BLaER1 treated with 17β-estradiol and CSF1 and Interleukin-3, amounts not matched to agents 10 nM and 100 nM (cell line): ENCODE measurements around the gene PHF20.
"Not testable (repeated sequence)": the region's sequence is repeated elsewhere in the genome, so short reads cannot be mapped to it uniquely, and the experiment has no call there.

Source experiments
- H3K27ac ChIP-seq, 11 experiments: shearing (Covaris generic); formaldehyde crosslinking; 2 replicates each; pipeline ENCODE4 v1.8.1; 2022
- H3K27me3 ChIP-seq, 11 experiments: shearing (Covaris generic); formaldehyde crosslinking; 2 replicates each; pipeline ENCODE4 v1.8.1; 2022
- H3K36me3 ChIP-seq, 11 experiments: shearing (Covaris generic); formaldehyde crosslinking; 2 replicates each; pipeline ENCODE4 v1.8.1; 2022
- H3K4me1 ChIP-seq, 10 experiments: shearing (Covaris generic); formaldehyde crosslinking; 2 replicates each; pipeline ENCODE4 v1.8.1; 2022
- H3K4me2 ChIP-seq, 11 experiments: shearing (Covaris generic); formaldehyde crosslinking; 2 replicates each; pipeline ENCODE4 v1.8.1; 2022
- H3K4me3 ChIP-seq, 10 experiments: shearing (Covaris generic); formaldehyde crosslinking; 2 replicates each; pipeline ENCODE4 v1.8.1; 2022
- H3K9ac ChIP-seq, 11 experiments: shearing (Covaris generic); formaldehyde crosslinking; 2 replicates each; pipeline ENCODE4 v1.8.1; 2022
- H3K9me3 ChIP-seq, 11 experiments: shearing (Covaris generic); formaldehyde crosslinking; replicated peaks in 1 of 11; 2 replicates each; pipeline ENCODE4 v1.8.1; 2022
- H4K20me1 ChIP-seq, 11 experiments: shearing (Covaris generic); formaldehyde crosslinking; 2 replicates each; pipeline ENCODE4 v1.8.1; 2022
- Cebpa-rat ChIP-seq, 11 experiments: shearing (Covaris generic); IDR thresholded peaks; 2 replicates each; pipeline ENCODE4 v1.8.1; 2022

The PHF20 gene

DNA sequence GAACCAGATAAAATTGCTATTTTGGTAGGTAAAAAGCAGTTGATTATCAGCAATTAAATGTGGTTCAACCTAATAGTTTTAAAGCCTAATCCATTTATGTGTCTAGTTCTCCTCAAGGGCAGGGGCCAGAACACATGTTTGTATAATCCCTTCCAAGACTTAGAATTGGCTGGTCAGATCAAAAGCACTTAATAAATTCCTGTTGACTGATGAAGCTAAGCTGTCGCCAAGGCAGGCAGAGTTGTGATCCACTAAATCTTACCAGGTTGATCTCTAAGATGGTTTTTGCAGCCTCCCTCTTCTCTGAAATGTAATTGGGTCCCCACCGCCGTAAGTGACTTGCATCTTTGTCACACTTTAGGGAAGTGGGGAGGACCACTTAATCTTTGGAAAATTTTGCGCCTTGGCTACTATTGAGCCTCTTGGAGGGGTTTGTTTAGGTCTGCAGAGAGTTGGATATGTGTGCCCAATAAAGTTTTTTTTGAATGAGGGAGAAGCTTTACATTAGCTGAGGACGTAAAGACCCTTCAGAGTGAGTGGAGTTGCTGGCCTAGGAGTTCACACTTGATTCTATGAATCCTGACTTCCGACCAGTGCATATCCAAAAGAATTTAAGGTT is 65.9 kb downstream of the PHF20 start:
- Histone ChIP-seq H3K9ac (no peak overlapping the region), H3K9me3 (peaks cover 24 to 33% (median 26%) of the 10 kb centered on the region in 11 experiments), H3K4me3 (no peak overlapping the region), H3K4me2 (no peak overlapping the region), H4K20me1 (peaks cover 0 to 39% (median 0%) of the 10 kb centered on the region in 11 experiments; a peak in 5 of 22 replicates), H3K36me3 (peaks cover 28 to 93% (median 45%) of the 10 kb centered on the region in 11 experiments), H3K27ac (no peak overlapping the region), H3K27me3 (no peaks in the 10 kb centered on the region), H3K4me1 (no peaks in the 10 kb centered on the region)
- TF ChIP-seq Cebpa-rat (IDR thresholded peaks at IDR 0.05) = no peak

DNA sequence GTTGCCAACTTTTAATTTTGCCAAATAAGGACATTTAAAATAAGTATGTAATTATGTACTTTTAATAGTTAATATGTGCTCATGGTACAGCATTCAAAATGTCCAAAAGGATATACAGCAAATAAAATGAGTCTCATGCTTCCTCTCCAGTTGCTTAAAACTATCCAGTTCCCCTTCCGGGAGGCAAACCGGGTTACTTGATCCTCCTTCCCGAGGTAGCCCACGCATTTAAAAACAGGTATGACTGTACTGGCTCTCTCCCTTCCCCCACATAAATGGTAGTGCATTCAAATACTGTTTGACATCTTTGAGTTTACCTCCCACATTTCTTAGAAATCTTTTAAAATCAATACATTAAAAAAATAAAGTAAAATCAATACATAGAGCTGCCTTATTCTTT is 66.4 kb downstream of the PHF20 start:
- no peak for TF ChIP-seq Cebpa-rat (IDR thresholded peaks at IDR 0.05)
- no peaks in the 10 kb centered on the region for H3K27me3 ChIP-seq
- no peak overlapping the region for H3K9ac ChIP-seq
- H3K36me3 ChIP-seq = peaks cover 33 to 93% (median 50%) of the 10 kb centered on the region in 11 experiments
- H3K4me1 ChIP-seq = no peaks in the 10 kb centered on the region
- H3K9me3 ChIP-seq = peaks cover 29 to 39% (median 31%) of the 10 kb centered on the region in 11 experiments
- H3K4me2 ChIP-seq = no peak overlapping the region
- no peak overlapping the region for H3K4me3 ChIP-seq
- no peak overlapping the region for H3K27ac ChIP-seq
- peaks cover 0 to 39% (median 0%) of the 10 kb centered on the region in 11 experiments; a peak in 5 of 22 replicates for H4K20me1 ChIP-seq

DNA sequence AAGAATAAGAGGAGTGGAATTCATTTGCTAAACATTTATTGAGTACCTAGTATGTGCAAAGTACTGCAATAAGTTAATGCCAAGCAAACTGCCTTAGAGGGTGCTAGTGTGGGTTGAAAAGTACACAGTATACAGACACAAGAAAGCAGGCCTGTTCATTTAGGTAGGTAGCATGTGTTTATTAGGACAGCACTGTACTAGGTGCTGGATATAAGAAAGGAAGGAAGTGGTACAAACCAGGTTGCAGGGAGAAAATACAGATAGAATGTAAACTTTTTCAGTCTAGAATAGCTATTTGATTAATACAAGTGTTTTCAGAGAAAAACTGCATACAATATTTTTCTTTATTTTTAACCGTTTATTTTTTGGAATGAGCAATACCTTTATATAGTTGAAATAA is 68.1 kb downstream of the PHF20 start:
- no peak overlapping the region for H3K27ac ChIP-seq
- H4K20me1 ChIP-seq = peaks cover 0 to 29% (median 0%) of the 10 kb centered on the region in 11 experiments; a peak in 4 of 22 replicates
- no peak overlapping the region for H3K4me2 ChIP-seq
- H3K4me3 ChIP-seq = no peak overlapping the region
- no peaks in the 10 kb centered on the region for H3K4me1 ChIP-seq
- H3K27me3 ChIP-seq = no peaks in the 10 kb centered on the region
- TF ChIP-seq Cebpa-rat (IDR thresholded peaks at IDR 0.05) = no peak
- H3K9me3 ChIP-seq = peaks cover 39 to 49% (median 41%) of the 10 kb centered on the region in 11 experiments
- H3K9ac ChIP-seq = no peak overlapping the region
- peaks cover 46 to 96% (median 64%) of the 10 kb centered on the region in 11 experiments for H3K36me3 ChIP-seq

DNA sequence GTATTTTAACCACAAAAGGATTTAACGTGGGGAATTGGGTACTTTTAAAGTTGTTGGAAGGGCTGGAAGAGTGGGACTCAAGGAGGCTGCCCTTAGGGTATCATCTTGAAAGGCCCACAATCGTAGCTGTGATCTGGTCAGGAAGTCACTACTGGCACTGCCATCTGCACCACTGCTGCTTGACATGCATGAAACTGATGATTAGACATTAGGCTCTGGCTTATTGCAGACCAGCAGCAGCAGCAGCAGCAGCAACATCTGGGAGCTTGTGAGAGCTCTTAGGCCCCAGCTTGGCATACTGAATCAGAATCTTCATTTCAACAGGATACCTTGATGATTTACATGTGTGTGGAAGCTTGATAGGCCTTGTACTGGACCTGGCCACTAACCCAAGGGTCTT is 68.6 kb downstream of the PHF20 start:
- Histone ChIP-seq H4K20me1 (peaks cover 0 to 24% (median 0%) of the 10 kb centered on the region in 11 experiments; a peak in 4 of 22 replicates), H3K4me1 (no peaks in the 10 kb centered on the region), H3K9ac (no peak overlapping the region), H3K27ac (no peak overlapping the region), H3K27me3 (no peaks in the 10 kb centered on the region), H3K9me3 (peaks cover 39 to 49% (median 41%) of the 10 kb centered on the region in 11 experiments), H3K4me2 (no peak overlapping the region), H3K4me3 (no peak overlapping the region), H3K36me3 (peaks cover 49 to 96% (median 67%) of the 10 kb centered on the region in 11 experiments)
- TF ChIP-seq Cebpa-rat (IDR thresholded peaks at IDR 0.05) = no peak

DNA sequence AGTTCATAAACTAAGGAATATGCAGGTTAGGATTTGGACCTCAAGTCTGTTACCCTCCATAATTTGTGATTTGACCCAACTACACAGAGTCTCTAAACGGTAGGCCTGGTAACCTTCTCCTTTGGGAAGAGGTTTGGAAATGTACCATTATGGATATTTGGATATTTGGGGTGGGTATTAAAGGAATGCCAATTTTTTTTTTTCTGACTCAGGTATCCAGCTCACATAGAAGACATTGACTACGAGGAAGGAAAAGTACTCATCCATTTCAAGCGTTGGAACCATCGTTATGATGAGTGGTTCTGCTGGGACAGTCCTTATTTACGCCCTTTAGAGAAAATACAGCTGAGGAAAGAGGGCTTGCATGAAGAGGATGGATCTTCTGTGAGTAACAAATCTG is 70.5 kb downstream of the PHF20 start:
- Histone ChIP-seq H3K36me3 (peaks cover 64 to 98% (median 80%) of the 10 kb centered on the region in 11 experiments), H3K27ac (no peak overlapping the region), H3K9ac (no peak overlapping the region), H3K4me3 (peak overlapping the region in 2 of 10 experiments; percentile 12 to 19; a peak in 1 of 20 replicates), H3K4me2 (no peak overlapping the region), H4K20me1 (peaks cover 0 to 26% (median 0%) of the 10 kb centered on the region in 11 experiments; a peak in 2 of 22 replicates), H3K27me3 (no peaks in the 10 kb centered on the region), H3K9me3 (peaks cover 39 to 49% (median 41%) of the 10 kb centered on the region in 11 experiments), H3K4me1 (no peaks in the 10 kb centered on the region)
- no peak for TF ChIP-seq Cebpa-rat (IDR thresholded peaks at IDR 0.05)

DNA sequence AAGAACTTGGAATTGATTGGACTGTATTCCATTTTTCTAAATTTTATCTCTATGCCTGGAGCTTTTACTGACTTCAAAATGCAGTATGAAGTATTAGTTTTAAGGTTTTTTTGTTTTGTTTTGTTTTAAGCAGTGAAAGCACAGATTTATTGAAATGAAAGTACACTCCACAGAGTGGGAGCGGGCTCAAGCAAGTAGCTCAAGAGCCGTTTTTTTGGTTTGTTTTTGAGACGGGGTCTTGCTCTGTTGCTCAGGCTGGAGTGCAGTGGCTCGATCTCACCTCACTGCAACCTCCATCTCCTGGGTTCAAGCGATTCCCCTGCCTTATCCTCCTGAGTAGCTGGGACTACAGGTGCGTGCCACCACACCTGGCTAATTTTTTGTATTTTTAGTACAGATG is 72.1 kb downstream of the PHF20 start:
- not testable (repeated sequence) for H3K27me3 ChIP-seq, H3K4me1 ChIP-seq, H3K4me2 ChIP-seq, H3K4me3 ChIP-seq, H3K27ac ChIP-seq, H3K9ac ChIP-seq
- H3K36me3 ChIP-seq = peaks cover 76 to 98% (median 86%) of the 10 kb centered on the region in 11 experiments
- H3K9me3 ChIP-seq = peaks cover 39 to 49% (median 41%) of the 10 kb centered on the region in 11 experiments
- peaks cover 0 to 15% (median 0%) of the 10 kb centered on the region in 11 experiments; a peak in 2 of 22 replicates for H4K20me1 ChIP-seq

DNA sequence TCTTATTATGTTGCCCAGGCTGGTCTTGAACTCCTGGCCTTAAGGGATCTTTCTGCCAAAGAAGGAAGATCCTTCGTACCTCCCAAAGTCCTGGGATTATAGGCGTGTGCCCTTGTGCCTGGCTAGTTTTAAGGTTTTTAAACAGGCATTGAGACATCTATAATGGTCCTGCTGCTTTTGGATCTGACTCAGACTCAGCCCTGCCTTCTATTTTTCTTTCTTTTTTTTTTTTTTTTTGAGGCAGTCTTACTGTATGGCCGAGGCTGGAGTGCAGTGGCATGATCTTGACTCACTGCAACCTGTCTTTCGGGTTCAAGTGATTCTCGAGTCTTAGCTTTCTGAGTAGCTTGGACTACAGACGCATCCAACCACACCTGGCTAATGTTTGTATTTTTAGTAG is 73.7 kb downstream of the PHF20 start:
- peaks cover 36 to 38% (median 37%) of the 10 kb centered on the region in 11 experiments for H3K9me3 ChIP-seq
- H3K9ac ChIP-seq = no peak overlapping the region
- no peak overlapping the region for H3K4me3 ChIP-seq
- H4K20me1 ChIP-seq = peaks cover 0 to 21% (median 0%) of the 10 kb centered on the region in 11 experiments; a peak in 7 of 22 replicates
- H3K27me3 ChIP-seq = no peaks in the 10 kb centered on the region
- no peaks in the 10 kb centered on the region for H3K4me1 ChIP-seq
- no peak for TF ChIP-seq Cebpa-rat (IDR thresholded peaks at IDR 0.05)
- H3K4me2 ChIP-seq = no peak overlapping the region
- H3K27ac ChIP-seq = no peak overlapping the region
- H3K36me3 ChIP-seq = peaks cover 81 to 100% (median 92%) of the 10 kb centered on the region in 11 experiments

DNA sequence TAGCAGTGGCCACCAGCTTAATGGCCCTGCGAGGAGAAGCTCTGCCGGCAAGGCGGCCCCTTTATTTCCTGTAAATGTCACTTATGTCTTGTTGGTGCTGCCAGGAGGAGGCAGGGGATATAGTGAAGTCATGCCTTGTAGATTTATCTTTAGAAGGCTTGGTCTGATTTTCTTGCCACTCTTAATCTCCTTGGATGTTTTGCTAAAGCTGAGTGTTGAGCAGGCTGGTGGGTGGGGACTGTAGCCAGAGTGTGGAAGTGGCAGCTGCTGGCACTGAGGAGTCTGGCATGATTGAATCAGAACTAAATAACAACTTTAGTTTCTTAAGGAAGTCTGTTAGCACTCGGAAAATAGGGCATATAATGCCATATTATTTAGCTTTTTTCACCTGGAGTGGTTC is 77.9 kb downstream of the PHF20 start:
- Histone ChIP-seq H3K36me3 (peaks cover 78 to 96% (median 90%) of the 10 kb centered on the region in 11 experiments), H3K27ac (no peak overlapping the region; a peak in 1 of 22 replicates)

DNA sequence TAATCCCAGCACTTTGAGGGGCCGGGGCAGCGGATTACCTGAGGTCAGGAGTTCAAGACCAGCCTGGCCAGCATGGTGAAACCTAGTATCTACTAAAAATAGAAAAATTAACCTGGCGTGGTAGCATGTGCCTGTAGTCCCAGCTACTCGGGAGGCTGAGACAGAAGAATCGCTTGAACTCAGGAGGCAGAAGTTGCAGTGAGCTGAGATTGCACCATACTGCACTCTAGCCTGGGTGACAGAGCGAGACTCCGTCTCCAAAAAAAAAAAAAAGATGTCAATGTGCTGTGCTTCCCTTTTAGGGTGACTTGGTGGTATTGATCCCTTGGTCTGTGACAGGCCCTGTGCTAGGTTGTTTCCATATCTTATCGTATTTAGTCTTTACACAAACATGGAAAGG is 79.8 kb downstream of the PHF20 start:
- Histone ChIP-seq H3K36me3 (peaks cover 64 to 96% (median 87%) of the 10 kb centered on the region in 11 experiments), H4K20me1 (peaks cover 0 to 34% (median 0%) of the 10 kb centered on the region in 11 experiments; a peak in 7 of 22 replicates)
- H3K4me2 ChIP-seq, H3K27me3 ChIP-seq, H3K9ac ChIP-seq, H3K4me1 ChIP-seq, H3K4me3 ChIP-seq, H3K27ac ChIP-seq, H3K9me3 ChIP-seq: not testable (repeated sequence)

More for the DNA sequence above, 77.9 kb downstream of the PHF20 start:
- H3K9me3 ChIP-seq = no peaks in the 10 kb centered on the region
- H3K4me2 ChIP-seq = no peak overlapping the region
- TF ChIP-seq Cebpa-rat (IDR thresholded peaks at IDR 0.05) = no peak
- no peaks in the 10 kb centered on the region for H3K4me1 ChIP-seq
- H4K20me1 ChIP-seq = peaks cover 0 to 22% (median 0%) of the 10 kb centered on the region in 11 experiments; a peak in 7 of 22 replicates
- H3K4me3 ChIP-seq = no peak overlapping the region
- peak overlapping the region in 1 of 11 experiments; percentile 0; a peak in 1 of 22 replicates for H3K9ac ChIP-seq
- H3K27me3 ChIP-seq = no peaks in the 10 kb centered on the region
